HFF-Myc (cell line): ENCODE data around the gene SMIM41.

Source experiments
- DNase-seq: peaks from one replicate; pipeline ENCODE4 v3.0.0-alpha.2; 2011; ENCODE audit warnings: low read depth; ENCODE audit errors: extremely low read depth
- H3K4me3 ChIP-seq: replicated peaks from 2 replicates; pipeline ENCODE4 v1.5.1; 2011; ENCODE audit warnings: low read depth, mild to moderate bottlenecking, control low read depth, low read length
- CTCF ChIP-seq: IDR thresholded peaks from 2 replicates; pipeline ENCODE4 v1.5.1; 2012; ENCODE audit warnings: mild to moderate bottlenecking, low read depth, low read length, control low read depth; ENCODE audit errors: missing control alignments

SMIM41 gene

GRCh38 chr12:52074971-52075724 is 4.4 kb upstream of the SMIM41 start:
- no peak for TF ChIP-seq CTCF
- no peak overlapping the region for H3K4me3 ChIP-seq
- DNase-seq = no peak

GRCh38 chr12:52076811-52077210 is 2.7 kb upstream of the SMIM41 start:
- no peak for TF ChIP-seq CTCF
- H3K4me3 ChIP-seq = no peak overlapping the region
- DNase-seq = no peak

GRCh38 chr12:52078276-52078675 is 1.2 kb upstream of the SMIM41 start:
- no peak for TF ChIP-seq CTCF
- H3K4me3 ChIP-seq = no peak overlapping the region
- DNase-seq = no peak

- H3K4me3 ChIP-seq = no peak overlapping the region
- TF ChIP-seq CTCF = no peak
- no peak for DNase-seq
Observed at GRCh38 chr12:52080403-52081251, 1.1 kb downstream of the SMIM41 start.

GRCh38 chr12:52081263-52081733 is 1.8 kb downstream of the SMIM41 start:
- no peak for DNase-seq
- H3K4me3 ChIP-seq = no peak overlapping the region
- no peak for TF ChIP-seq CTCF

- no peak for TF ChIP-seq CTCF
- DNase-seq = no peak
- no peak overlapping the region for H3K4me3 ChIP-seq
Observed at GRCh38 chr12:52082026-52082668, 2.6 kb downstream of the SMIM41 start.
